IPS DF 6.9 (cell line): ENCODE data around the gene BLCAP.

Experiments
- DNase-seq: peaks from one replicate; pipeline ENCODE4 v3.0.0-alpha.2; 2013; ENCODE audit warnings: low read depth, low spot score
- H3K27ac ChIP-seq: one replicate; pipeline ENCODE4 v1.5.1; 2013; ENCODE audit warnings: low read length, control low read depth
- H3K27me3 ChIP-seq: 2 replicates; pipeline ENCODE4 v1.6.1; 2013; ENCODE audit warnings: mild to moderate bottlenecking, low read length; ENCODE audit not compliant: control insufficient read depth, insufficient read depth
- H3K36me3 ChIP-seq: 2 replicates; pipeline ENCODE4 v1.6.1; 2013; ENCODE audit warnings: low read length; ENCODE audit not compliant: control insufficient read depth, insufficient read depth
- H3K4me1 ChIP-seq: 2 replicates; pipeline ENCODE4 v1.6.1; 2013; ENCODE audit warnings: low read length; ENCODE audit not compliant: control insufficient read depth, insufficient read depth
- H3K4me3 ChIP-seq: 2 replicates; pipeline ENCODE4 v1.5.1; 2013; ENCODE audit warnings: mild to moderate bottlenecking, low read length
- H3K9me3 ChIP-seq: 2 replicates; pipeline ENCODE4 v1.6.1; 2013; ENCODE audit warnings: low read length, inconsistent platforms; ENCODE audit not compliant: control insufficient read depth, insufficient read depth
- WGBS: extraction: QIAGEN DNeasy Blood & Tissue Kit; methylation state at CpG from one replicate; pipeline ENCODE4 v1.1.7; 2013; ENCODE audit warnings: mixed read lengths, missing lambda C conversion rate; ENCODE audit not compliant: insufficient read length, insufficient coverage; 5-methylcytosine and 5-hydroxymethylcytosine counted together

The BLCAP gene

DNA sequence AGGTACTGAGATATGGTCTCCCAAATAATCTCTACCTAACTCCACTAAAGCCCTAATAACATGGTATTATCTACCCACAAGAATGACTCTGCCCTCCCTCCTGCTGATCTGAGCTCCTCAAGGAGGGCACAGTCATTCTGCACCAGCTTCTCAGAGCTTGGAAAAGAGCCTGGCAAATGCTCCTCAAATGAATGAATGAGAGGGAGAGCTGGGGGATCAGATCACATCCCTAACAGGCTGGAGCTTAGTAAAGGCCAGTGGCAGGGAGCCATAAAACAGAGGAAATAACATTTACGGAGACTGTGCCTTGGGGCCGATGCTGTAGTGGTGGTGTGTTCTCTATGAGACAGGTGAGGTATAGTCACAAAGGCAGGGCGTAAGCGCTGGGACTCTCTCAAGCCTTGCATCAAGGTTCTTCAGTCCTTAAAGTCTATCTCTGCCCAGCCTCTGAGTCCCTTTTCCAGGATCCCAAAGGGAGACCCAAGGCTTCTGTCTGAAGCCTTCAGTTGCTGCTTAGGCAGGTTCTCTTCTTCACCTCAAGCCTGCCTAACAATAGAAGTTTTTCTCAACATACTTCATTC, 13.8 kb downstream of the BLCAP start:
- H3K27ac ChIP-seq, result no peak overlapping the region
- no peak for DNase-seq
- peaks cover 2% of the 10 kb centered on the region; the same call in 1 of the 2 replicates for H3K36me3 ChIP-seq
- no peaks in the 10 kb centered on the region for H3K9me3 ChIP-seq
- WGBS, result no CpG with 5 or more reads among the region's 4 CpGs
- no peak overlapping the region for H3K4me3 ChIP-seq
- H3K4me1 ChIP-seq, result peaks cover 4% of the 10 kb centered on the region
- no peaks in the 10 kb centered on the region for H3K27me3 ChIP-seq

DNA sequence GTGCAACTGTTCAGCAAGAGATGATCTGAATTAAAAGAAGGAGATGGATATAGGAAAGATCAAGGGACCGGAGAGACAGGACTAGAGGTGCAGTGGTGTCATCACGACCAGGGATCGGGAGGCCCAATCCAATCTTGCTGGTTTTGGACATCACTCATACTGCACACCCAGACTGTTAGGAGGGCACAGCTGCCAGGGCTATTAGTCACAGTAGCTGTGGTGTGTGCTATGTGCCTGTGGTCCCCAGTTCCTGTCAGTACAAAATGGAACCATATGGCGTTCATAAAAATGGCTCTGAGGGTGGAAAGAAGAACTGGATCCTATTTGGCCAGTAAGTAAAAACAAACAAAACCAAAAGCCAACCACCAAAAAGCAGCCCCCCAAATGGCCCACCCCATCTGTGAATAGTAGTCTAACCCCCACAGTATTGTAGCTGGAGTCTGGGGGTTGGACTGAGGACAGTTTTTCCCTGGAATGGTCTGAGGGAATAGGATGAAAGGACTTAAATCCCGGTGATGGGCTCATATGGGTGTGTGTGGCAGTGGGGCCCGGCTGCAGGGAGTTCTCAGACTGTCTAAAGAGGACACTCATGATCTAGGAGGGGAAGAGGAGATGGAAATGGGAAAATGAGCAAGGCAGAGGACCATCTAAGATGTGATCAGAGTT, 15.9 kb downstream of the BLCAP start:
- Histone ChIP-seq H3K27ac (no peak overlapping the region), H3K27me3 (no peaks in the 10 kb centered on the region), H3K4me3 (no peak overlapping the region), H3K9me3 (no peaks in the 10 kb centered on the region), H3K4me1 (peaks cover 2% of the 10 kb centered on the region), H3K36me3 (peaks cover 2% of the 10 kb centered on the region; the same call in 1 of the 2 replicates)
- no CpG with 5 or more reads among the region's 6 CpGs for WGBS
- DNase-seq, result no peak

DNA sequence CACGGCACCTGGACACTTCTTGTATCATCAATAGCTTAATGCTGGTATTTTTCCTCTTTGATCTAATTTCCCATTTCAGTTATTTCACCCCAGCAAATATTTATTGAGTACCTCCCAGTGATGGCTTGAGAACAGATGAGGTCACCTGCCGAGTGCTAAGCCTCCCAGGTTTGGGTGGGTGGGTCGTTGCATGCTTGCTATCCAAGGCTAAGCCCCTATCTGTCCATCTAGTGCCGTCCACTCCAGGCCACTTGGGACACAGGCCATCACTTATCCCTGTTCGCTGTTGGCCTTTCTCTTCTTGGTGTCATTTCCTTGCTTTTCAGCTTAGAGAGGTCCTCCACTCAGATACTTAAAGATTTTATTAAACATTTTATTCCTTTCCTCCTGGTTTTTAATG, 17.4 kb downstream of the BLCAP start:
- DNase-seq, result no peak
- H3K4me3 ChIP-seq, result no peak overlapping the region
- H3K9me3 ChIP-seq, result no peaks in the 10 kb centered on the region
- H3K4me1 ChIP-seq, result peaks cover 4% of the 10 kb centered on the region; the same call in 1 of the 2 replicates
- no CpG with 5 or more reads among the region's 5 CpGs for WGBS
- no peaks in the 10 kb centered on the region for H3K27me3 ChIP-seq
- H3K36me3 ChIP-seq, result peaks cover 2% of the 10 kb centered on the region; the same call in 1 of the 2 replicates
- H3K27ac ChIP-seq, result no peak overlapping the region

DNA sequence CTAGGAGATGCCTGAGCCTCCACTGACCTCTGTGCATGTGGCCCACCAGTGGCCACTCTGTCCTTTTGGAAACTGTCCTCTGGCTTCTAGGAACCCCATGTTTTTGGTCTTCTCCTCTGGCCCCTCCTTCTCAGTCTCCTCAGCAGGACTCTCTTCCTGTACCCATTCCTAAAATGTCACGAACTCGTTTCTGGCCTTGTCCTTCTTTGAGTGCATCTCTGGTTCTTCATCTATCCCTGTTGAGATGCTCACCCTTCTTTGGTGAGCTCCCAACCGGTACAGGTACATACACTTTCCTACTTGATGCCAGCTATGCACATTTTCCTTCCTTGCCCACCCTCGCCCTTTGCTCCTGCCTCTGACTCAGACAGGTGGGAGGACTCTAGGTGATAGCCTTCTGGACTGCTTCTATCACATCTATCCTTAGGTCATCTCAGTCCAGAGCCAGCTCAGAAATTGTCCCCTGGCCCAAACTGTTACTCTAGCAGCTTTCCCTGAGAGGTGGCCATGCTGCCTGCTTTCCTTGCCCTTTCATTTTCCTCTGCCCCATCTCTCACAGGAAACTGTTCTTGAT, 21.4 kb downstream of the BLCAP start:
- Histone ChIP-seq H3K4me3 (no peak overlapping the region), H3K27ac (no peak overlapping the region), H3K4me1 (peaks cover 9% of the 10 kb centered on the region; the same call in 1 of the 2 replicates), H3K36me3 (no peaks in the 10 kb centered on the region), H3K9me3 (no peaks in the 10 kb centered on the region), H3K27me3 (no peaks in the 10 kb centered on the region)
- DNase-seq, result no peak
- WGBS, result no CpG with 5 or more reads among the region's 4 CpGs

GRCh38 chr20:37505263-37506151, 22.2 kb downstream of the BLCAP start:
- WGBS, result no CpG with 5 or more reads among the region's 7 CpGs
- H3K9me3 ChIP-seq, result no peaks in the 10 kb centered on the region
- H3K27ac ChIP-seq, result no peak overlapping the region
- peaks cover 9% of the 10 kb centered on the region; the same call in 1 of the 2 replicates for H3K4me1 ChIP-seq
- H3K36me3 ChIP-seq, result no peaks in the 10 kb centered on the region
- H3K27me3 ChIP-seq, result no peaks in the 10 kb centered on the region
- DNase-seq, result no peak
- H3K4me3 ChIP-seq, result no peak overlapping the region

- Histone ChIP-seq H3K4me3 (no peak overlapping the region), H3K9me3 (no peaks in the 10 kb centered on the region), H3K27me3 (no peaks in the 10 kb centered on the region), H3K27ac (no peak overlapping the region), H3K4me1 (peaks cover 9% of the 10 kb centered on the region; the same call in 1 of the 2 replicates), H3K36me3 (no peaks in the 10 kb centered on the region)
- DNase-seq, result no peak
- WGBS, result no CpG with 5 or more reads among the region's 3 CpGs
These were observed 23.1 kb downstream of the BLCAP start for GRCh38 chr20:37504404-37505096.

GRCh38 chr20:37503256-37503927, 24.3 kb downstream of the BLCAP start:
- Histone ChIP-seq H3K27me3 (no peaks in the 10 kb centered on the region), H3K27ac (no peak overlapping the region), H3K36me3 (no peaks in the 10 kb centered on the region), H3K4me3 (no peak overlapping the region), H3K9me3 (no peaks in the 10 kb centered on the region), H3K4me1 (peaks cover 9% of the 10 kb centered on the region; the same call in 1 of the 2 replicates)
- WGBS, result no CpG with 5 or more reads among the region's 3 CpGs
- DNase-seq, result no peak

GRCh38 chr20:37502654-37503053, 25.0 kb downstream of the BLCAP start:
- H3K36me3 ChIP-seq, result no peaks in the 10 kb centered on the region
- no peak overlapping the region for H3K27ac ChIP-seq
- no peaks in the 10 kb centered on the region for H3K9me3 ChIP-seq
- H3K4me3 ChIP-seq, result no peak overlapping the region
- DNase-seq, result no peak
- H3K27me3 ChIP-seq, result no peaks in the 10 kb centered on the region
- H3K4me1 ChIP-seq, result peaks cover 9% of the 10 kb centered on the region; the same call in 1 of the 2 replicates
- no CpG with 5 or more reads among the region's 2 CpGs for WGBS

DNA sequence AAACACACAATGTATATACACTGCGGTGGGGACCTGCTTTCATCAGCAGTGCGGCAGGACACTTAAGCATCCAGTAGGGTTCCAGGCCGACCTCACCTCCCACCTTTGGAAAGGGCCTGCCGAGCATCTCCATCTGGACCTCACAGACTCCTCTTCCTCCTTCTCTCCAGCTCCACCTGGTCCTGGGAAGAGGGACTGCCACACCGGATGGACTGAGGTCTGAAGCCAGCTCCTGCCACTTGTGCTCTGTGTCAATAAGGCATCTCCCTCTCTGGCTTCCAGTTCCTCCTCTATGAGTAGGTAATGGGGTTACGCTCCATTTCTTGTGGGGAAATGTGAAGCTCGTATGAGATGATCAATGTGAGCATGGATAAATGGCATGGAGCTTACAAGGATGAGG, 25.7 kb downstream of the BLCAP start:
- no peak overlapping the region for H3K27ac ChIP-seq
- no peak overlapping the region for H3K4me3 ChIP-seq
- WGBS, result no CpG with 5 or more reads among the region's 7 CpGs
- H3K4me1 ChIP-seq, result peaks cover 9% of the 10 kb centered on the region; the same call in 1 of the 2 replicates
- DNase-seq, result no peak
- no peaks in the 10 kb centered on the region for H3K36me3 ChIP-seq
- no peaks in the 10 kb centered on the region for H3K9me3 ChIP-seq
- H3K27me3 ChIP-seq, result no peaks in the 10 kb centered on the region
